Epidermal melanocyte (primary cell): ENCODE data around the gene ZNF513.
A peak's percentile ranks its signal among the peaks of the same experiment; 100 is the strongest.

ENCODE experiments used
- DNase-seq: peaks from one replicate; pipeline ENCODE4 v3.0.0; 2011; ENCODE audit warnings: low spot score; ENCODE audit not compliant: insufficient read length

ZNF513 gene

GRCh38 chr2:27390822-27391679 is 10.5 kb upstream of the ZNF513 start:
- DNase-seq, result no peak

GRCh38 chr2:27381577-27382181 is 1.1 kb upstream of the ZNF513 start:
- DNase-seq, result no peak

GRCh38 chr2:27379836-27380625 is 503 bp downstream of the ZNF513 start:
- DNase-seq, result no peak

- DNase-seq, result no peak
Observed at GRCh38 chr2:27379383-27379835, 1.1 kb downstream of the ZNF513 start.

- no peak for DNase-seq
Observed at GRCh38 chr2:27378809-27379290, 1.7 kb downstream of the ZNF513 start.

- DNase-seq, result no peak
Observed at GRCh38 chr2:27378096-27378808, 2.3 kb downstream of the ZNF513 start.

- DNase-seq, result no peak
Observed at GRCh38 chr2:27377618-27378095, 2.9 kb downstream of the ZNF513 start.

- DNase-seq, result no peak
Observed at GRCh38 chr2:27376866-27377617, 3.5 kb downstream of the ZNF513 start.

GRCh38 chr2:27376151-27376865 is 4.2 kb downstream of the ZNF513 start:
- DNase-seq, result no peak

GRCh38 chr2:27375513-27376099 is 4.9 kb downstream of the ZNF513 start:
- no peak for DNase-seq

GRCh38 chr2:27373567-27373966 is 7.0 kb downstream of the ZNF513 start:
- DNase-seq, result no peak

GRCh38 chr2:27372937-27373336 is 7.6 kb downstream of the ZNF513 start:
- DNase-seq, result no peak

GRCh38 chr2:27370816-27371620 is 9.5 kb downstream of the ZNF513 start:
- DNase-seq, result no peak

GRCh38 chr2:27370026-27370815 is 10.3 kb downstream of the ZNF513 start, which contains the start of the genes EIF2B4 and SNX17:
EIF2B4 (minus strand) TSS chr2:27370338; CDS start chr2:27370314, 24 bp downstream.
SNX17 (plus strand) TSS chr2:27370616; CDS start chr2:27370744, 128 bp downstream.
- peak; percentile 90 for DNase-seq

GRCh38 chr2:27369471-27370025 is 11.0 kb downstream of the ZNF513 start:
- DNase-seq, result peak; percentile 88

- DNase-seq, result no peak
Observed at GRCh38 chr2:27363933-27364332, 16.6 kb downstream of the ZNF513 start.
